ENCODE results near the gene SAXO1. TPM values are rescaled to one million over a fixed set of nuclear protein-coding genes. Genes with fewer than 3 reads are reported as not detected.

Gene SAXO1
- not detected for total RNA-seq

- ATAC-seq (ENCODE audit: low FRiP score) = no peak
- no peak for DNase-seq (ENCODE audit: low spot score)
Observed at GRCh38 chr9:19033015-19033414, at the start of gene SAXO1. SAXO1 (minus strand) TSS chr9:19033209; CDS start chr9:19032908, 301 bp downstream.

GRCh38 chr9:19074836-19075235 lies 41.8 kb upstream of the SAXO1 start:
- DNase-seq (ENCODE audit: low spot score) = no peak
- ATAC-seq (ENCODE audit: low FRiP score) = no peak
- no peak for TF ChIP-seq CTCF (IDR thresholded peaks at IDR 0.05)

More at GRCh38 chr9:19033015-19033414, at the start of gene SAXO1:
- no peak for TF ChIP-seq CTCF (IDR thresholded peaks at IDR 0.05)

GRCh38 chr9:19074229-19074628 lies 41.2 kb upstream of the SAXO1 start:
- DNase-seq (ENCODE audit: low spot score) (no peak), ATAC-seq (ENCODE audit: low FRiP score) (no peak)

GRCh38 chr9:19057033-19057432 lies 24.0 kb upstream of the SAXO1 start:
- ATAC-seq (ENCODE audit: low FRiP score) (no peak), DNase-seq (ENCODE audit: low spot score) (no peak)
- no peak for TF ChIP-seq CTCF (IDR thresholded peaks at IDR 0.05)

More at GRCh38 chr9:19074229-19074628, 41.2 kb upstream of the SAXO1 start:
- no peak for TF ChIP-seq CTCF (IDR thresholded peaks at IDR 0.05)

GRCh38 chr9:19050637-19051591 lies 17.9 kb upstream of the SAXO1 start:
- DNase-seq (ENCODE audit: low spot score) (no peak), ATAC-seq (ENCODE audit: low FRiP score) (peak; percentile 30)
- no peak for TF ChIP-seq CTCF (IDR thresholded peaks at IDR 0.05)

GRCh38 chr9:19049917-19050636 lies 17.1 kb upstream of the SAXO1 start:
- no peak for TF ChIP-seq CTCF (IDR thresholded peaks at IDR 0.05)
- ATAC-seq (ENCODE audit: low FRiP score) (peak; percentile 1), DNase-seq (ENCODE audit: low spot score) (no peak)

All from omental fat pad (tissue), 4 donors.